ENCODE data around the gene OR2A12. TPM values are rescaled to one million over a fixed set of nuclear protein-coding genes. Genes with fewer than 3 reads are reported as not detected.

The OR2A12 gene
- total RNA-seq, 4 donors from 2014 or later: not detected

- H3K4me1 ChIP-seq: no peaks in the 10 kb centered on the region
- H3K4me3 ChIP-seq (replicated peaks in 1 of 3): no peak overlapping the region
- H3K27ac ChIP-seq: no peak overlapping the region
- H3K9me3 ChIP-seq: no peaks in the 10 kb centered on the region
- no peaks in the 10 kb centered on the region for H3K27me3 ChIP-seq
- TF ChIP-seq CTCF (IDR thresholded peaks at IDR 0.05) (no peak), POLR2A (IDR thresholded peaks at IDR 0.05) (no peak)
- 81 to 82% methylated on average over 2 of the region's 2 CpGs for WGBS, 2 donors
- no peak for DNase-seq
- H3K36me3 ChIP-seq: no peaks in the 10 kb centered on the region
- intact Hi-C loops (cut with DNase I): no loop called here
Measured at GRCh38 chr7:144069953-144070352, 16.1 kb upstream of the OR2A12 start.

GRCh38 chr7:144074374-144074773, 11.7 kb upstream of the OR2A12 start:
- Histone ChIP-seq H3K27ac (no peak overlapping the region), H3K4me1 (no peaks in the 10 kb centered on the region), H3K27me3 (no peaks in the 10 kb centered on the region), H3K4me3 (replicated peaks in 1 of 3) (no peak overlapping the region), H3K9me3 (no peaks in the 10 kb centered on the region), H3K36me3 (no peaks in the 10 kb centered on the region)
- DNase-seq: no peak
- intact Hi-C loops (cut with DNase I): no loop called here
- 95 to 97% methylated on average over 8 of the region's 8 CpGs for WGBS, 2 donors
- TF ChIP-seq POLR2A (IDR thresholded peaks at IDR 0.05): no peak
- no peak for TF ChIP-seq CTCF (IDR thresholded peaks at IDR 0.05)

GRCh38 chr7:144086730-144087129, 652 bp downstream of the OR2A12 start:
- Histone ChIP-seq H3K4me1 (no peaks in the 10 kb centered on the region), H3K27me3 (no peaks in the 10 kb centered on the region), H3K27ac (no peak overlapping the region), H3K4me3 (replicated peaks in 1 of 3) (no peak overlapping the region), H3K36me3 (no peaks in the 10 kb centered on the region), H3K9me3 (no peaks in the 10 kb centered on the region)
- WGBS, 2 donors: 65 to 68% methylated on average over 4 of the region's 4 CpGs
- no peak for DNase-seq
- intact Hi-C loops (cut with DNase I): no loop called here
- TF ChIP-seq CTCF (IDR thresholded peaks at IDR 0.05) (no peak), POLR2A (IDR thresholded peaks at IDR 0.05) (no peak)

GRCh38 chr7:144087230-144087629, 1.2 kb downstream of the OR2A12 start:
- H3K9me3 ChIP-seq: no peaks in the 10 kb centered on the region
- H3K4me3 ChIP-seq (replicated peaks in 1 of 3): no peak overlapping the region
- WGBS, 2 donors: 76 to 83% methylated on average over 1 of the region's 1 CpG
- no peak for DNase-seq
- no peaks in the 10 kb centered on the region for H3K4me1 ChIP-seq
- TF ChIP-seq CTCF (IDR thresholded peaks at IDR 0.05) (no peak), POLR2A (IDR thresholded peaks at IDR 0.05) (no peak)
- no peak overlapping the region for H3K27ac ChIP-seq
- intact Hi-C loops (cut with DNase I): no loop called here
- H3K27me3 ChIP-seq: no peaks in the 10 kb centered on the region
- H3K36me3 ChIP-seq: no peaks in the 10 kb centered on the region

GRCh38 chr7:144090667-144091066, 4.6 kb downstream of the OR2A12 start:
- TF ChIP-seq POLR2A (IDR thresholded peaks at IDR 0.05) (no peak), CTCF (IDR thresholded peaks at IDR 0.05) (no peak)
- Histone ChIP-seq H3K27me3 (no peaks in the 10 kb centered on the region), H3K9me3 (no peaks in the 10 kb centered on the region), H3K27ac (no peak overlapping the region), H3K4me1 (no peaks in the 10 kb centered on the region), H3K36me3 (no peaks in the 10 kb centered on the region), H3K4me3 (replicated peaks in 1 of 3) (no peak overlapping the region)
- no peak for DNase-seq
- intact Hi-C loops (cut with DNase I): no loop called here
- 91 to 95% methylated on average over 3 of the region's 3 CpGs for WGBS, 2 donors
